ENCODE results near the gene STYXL1. TPM values are rescaled to one million over a fixed set of nuclear protein-coding genes. Genes with fewer than 3 reads are reported as not detected.
"Not testable (repeated sequence)": the region's sequence is repeated elsewhere in the genome, so short reads cannot be mapped to it uniquely, and the experiment has no call there.

Gene STYXL1
- total and polyA plus RNA-seq, 4 donors = 16.4 to 27.5 (median 17.1) TPM

DNA sequence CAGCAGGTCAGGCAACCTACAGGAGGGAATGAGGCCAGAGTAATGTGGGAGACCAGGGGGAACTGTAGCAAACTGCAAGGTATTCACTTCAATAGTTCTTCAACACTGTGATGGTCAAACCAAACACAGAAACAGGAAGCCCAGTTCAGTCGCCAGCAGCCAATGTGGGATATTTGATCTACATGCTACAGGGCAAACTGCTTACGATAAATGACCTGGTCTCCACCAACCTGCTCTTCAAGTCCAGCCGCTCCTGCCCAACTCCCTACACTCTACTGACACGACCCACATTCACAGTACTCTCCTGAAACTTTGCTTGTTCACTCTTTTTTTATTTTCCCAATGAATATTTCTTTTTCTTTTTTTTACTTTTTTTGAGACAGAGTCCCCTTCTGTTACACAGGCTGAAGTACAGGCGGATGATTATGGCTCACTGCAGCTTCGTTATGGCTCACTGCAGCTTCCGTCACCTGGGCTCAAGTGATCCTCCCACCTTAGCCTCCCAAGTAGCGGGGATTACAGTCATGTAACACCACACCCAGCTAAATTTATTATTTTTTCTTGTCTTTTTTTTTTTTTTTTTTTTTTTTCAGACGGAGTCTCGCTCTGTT is 42.2 kb upstream of the STYXL1 start:
- H3K27ac ChIP-seq (ENCODE audit: low read depth in 1 of 2, low read length in 2 of 2) = no peak overlapping the region
- 90% methylated on average over 10 of the region's 10 CpGs for WGBS
- TF ChIP-seq, protein P1, sequence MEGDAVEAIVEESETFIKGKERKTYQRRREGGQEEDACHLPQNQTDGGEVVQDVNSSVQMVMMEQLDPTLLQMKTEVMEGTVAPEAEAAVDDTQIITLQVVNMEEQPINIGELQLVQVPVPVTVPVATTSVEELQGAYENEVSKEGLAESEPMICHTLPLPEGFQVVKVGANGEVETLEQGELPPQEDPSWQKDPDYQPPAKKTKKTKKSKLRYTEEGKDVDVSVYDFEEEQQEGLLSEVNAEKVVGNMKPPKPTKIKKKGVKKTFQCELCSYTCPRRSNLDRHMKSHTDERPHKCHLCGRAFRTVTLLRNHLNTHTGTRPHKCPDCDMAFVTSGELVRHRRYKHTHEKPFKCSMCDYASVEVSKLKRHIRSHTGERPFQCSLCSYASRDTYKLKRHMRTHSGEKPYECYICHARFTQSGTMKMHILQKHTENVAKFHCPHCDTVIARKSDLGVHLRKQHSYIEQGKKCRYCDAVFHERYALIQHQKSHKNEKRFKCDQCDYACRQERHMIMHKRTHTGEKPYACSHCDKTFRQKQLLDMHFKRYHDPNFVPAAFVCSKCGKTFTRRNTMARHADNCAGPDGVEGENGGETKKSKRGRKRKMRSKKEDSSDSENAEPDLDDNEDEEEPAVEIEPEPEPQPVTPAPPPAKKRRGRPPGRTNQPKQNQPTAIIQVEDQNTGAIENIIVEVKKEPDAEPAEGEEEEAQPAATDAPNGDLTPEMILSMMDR (IDR thresholded peaks at IDR 0.05; ENCODE audit: low read depth, low read length, missing input control) = no peak
- no peak for TF ChIP-seq SP1 (IDR thresholded peaks at IDR 0.05)
- no peak for TF ChIP-seq GABPA (IDR thresholded peaks at IDR 0.05 in 1 of 2, conservative IDR thresholded peaks at IDR 0.05 in 1 of 2)
- no peak for TF ChIP-seq JUND (IDR thresholded peaks at IDR 0.05)
- no peak for TF ChIP-seq RXRA (IDR thresholded peaks at IDR 0.05)
- no peak for TF ChIP-seq EGR1 (IDR thresholded peaks at IDR 0.05; ENCODE audit: low read depth in 2 of 2)
- no peak for TF ChIP-seq RAD21 (IDR thresholded peaks at IDR 0.05)
- TF ChIP-seq, protein P2, sequence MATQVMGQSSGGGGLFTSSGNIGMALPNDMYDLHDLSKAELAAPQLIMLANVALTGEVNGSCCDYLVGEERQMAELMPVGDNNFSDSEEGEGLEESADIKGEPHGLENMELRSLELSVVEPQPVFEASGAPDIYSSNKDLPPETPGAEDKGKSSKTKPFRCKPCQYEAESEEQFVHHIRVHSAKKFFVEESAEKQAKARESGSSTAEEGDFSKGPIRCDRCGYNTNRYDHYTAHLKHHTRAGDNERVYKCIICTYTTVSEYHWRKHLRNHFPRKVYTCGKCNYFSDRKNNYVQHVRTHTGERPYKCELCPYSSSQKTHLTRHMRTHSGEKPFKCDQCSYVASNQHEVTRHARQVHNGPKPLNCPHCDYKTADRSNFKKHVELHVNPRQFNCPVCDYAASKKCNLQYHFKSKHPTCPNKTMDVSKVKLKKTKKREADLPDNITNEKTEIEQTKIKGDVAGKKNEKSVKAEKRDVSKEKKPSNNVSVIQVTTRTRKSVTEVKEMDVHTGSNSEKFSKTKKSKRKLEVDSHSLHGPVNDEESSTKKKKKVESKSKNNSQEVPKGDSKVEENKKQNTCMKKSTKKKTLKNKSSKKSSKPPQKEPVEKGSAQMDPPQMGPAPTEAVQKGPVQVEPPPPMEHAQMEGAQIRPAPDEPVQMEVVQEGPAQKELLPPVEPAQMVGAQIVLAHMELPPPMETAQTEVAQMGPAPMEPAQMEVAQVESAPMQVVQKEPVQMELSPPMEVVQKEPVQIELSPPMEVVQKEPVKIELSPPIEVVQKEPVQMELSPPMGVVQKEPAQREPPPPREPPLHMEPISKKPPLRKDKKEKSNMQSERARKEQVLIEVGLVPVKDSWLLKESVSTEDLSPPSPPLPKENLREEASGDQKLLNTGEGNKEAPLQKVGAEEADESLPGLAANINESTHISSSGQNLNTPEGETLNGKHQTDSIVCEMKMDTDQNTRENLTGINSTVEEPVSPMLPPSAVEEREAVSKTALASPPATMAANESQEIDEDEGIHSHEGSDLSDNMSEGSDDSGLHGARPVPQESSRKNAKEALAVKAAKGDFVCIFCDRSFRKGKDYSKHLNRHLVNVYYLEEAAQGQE (IDR thresholded peaks at IDR 0.05) = no peak
- TF ChIP-seq NR2F2 (IDR thresholded peaks at IDR 0.05) = no peak
- TF ChIP-seq FOXA2 (IDR thresholded peaks at IDR 0.05) = no peak
- TF ChIP-seq, protein P3, sequence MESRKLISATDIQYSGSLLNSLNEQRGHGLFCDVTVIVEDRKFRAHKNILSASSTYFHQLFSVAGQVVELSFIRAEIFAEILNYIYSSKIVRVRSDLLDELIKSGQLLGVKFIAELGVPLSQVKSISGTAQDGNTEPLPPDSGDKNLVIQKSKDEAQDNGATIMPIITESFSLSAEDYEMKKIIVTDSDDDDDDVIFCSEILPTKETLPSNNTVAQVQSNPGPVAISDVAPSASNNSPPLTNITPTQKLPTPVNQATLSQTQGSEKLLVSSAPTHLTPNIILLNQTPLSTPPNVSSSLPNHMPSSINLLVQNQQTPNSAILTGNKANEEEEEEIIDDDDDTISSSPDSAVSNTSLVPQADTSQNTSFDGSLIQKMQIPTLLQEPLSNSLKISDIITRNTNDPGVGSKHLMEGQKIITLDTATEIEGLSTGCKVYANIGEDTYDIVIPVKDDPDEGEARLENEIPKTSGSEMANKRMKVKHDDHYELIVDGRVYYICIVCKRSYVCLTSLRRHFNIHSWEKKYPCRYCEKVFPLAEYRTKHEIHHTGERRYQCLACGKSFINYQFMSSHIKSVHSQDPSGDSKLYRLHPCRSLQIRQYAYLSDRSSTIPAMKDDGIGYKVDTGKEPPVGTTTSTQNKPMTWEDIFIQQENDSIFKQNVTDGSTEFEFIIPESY (IDR thresholded peaks at IDR 0.05) = no peak
- TF ChIP-seq HNF4G (IDR thresholded peaks at IDR 0.05) = no peak
- no peak for TF ChIP-seq HNF4A (conservative IDR thresholded peaks at IDR 0.05)
- TF ChIP-seq, protein P4, sequence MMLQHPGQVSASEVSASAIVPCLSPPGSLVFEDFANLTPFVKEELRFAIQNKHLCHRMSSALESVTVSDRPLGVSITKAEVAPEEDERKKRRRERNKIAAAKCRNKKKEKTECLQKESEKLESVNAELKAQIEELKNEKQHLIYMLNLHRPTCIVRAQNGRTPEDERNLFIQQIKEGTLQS (IDR thresholded peaks at IDR 0.05) = no peak
- no peak for TF ChIP-seq YY1 (IDR thresholded peaks at IDR 0.05)
- TF ChIP-seq FOXA1 (IDR thresholded peaks at IDR 0.05) = no peak
- TF ChIP-seq, protein P5, sequence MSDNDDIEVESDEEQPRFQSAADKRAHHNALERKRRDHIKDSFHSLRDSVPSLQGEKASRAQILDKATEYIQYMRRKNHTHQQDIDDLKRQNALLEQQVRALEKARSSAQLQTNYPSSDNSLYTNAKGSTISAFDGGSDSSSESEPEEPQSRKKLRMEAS (IDR thresholded peaks at IDR 0.05) = no peak
- TF ChIP-seq TAF1 (conservative IDR thresholded peaks at IDR 0.05) = no peak
- no peak overlapping the region for H3K4me3 ChIP-seq (ENCODE audit: low read depth in 1 of 3, low read length in 3 of 3)
- no peaks in the 10 kb centered on the region for H3K27me3 ChIP-seq (ENCODE audit: control insufficient read depth in 4 of 4, insufficient read depth in 4 of 4, low read length in 3 of 4)
- H3K9ac ChIP-seq (ENCODE audit: low read depth in 1 of 2, low read length in 2 of 2) = no peak overlapping the region
- peaks cover 0 to 29% (median 16%) of the 10 kb centered on the region in 4 donors for H3K36me3 ChIP-seq (ENCODE audit: control insufficient read depth in 4 of 4, insufficient read depth in 3 of 4, low read depth in 1 of 4, low read length in 3 of 4)
- peaks cover 0 to 1% (median 0%) of the 10 kb centered on the region in 4 donors for H3K4me1 ChIP-seq (ENCODE audit: control insufficient read depth in 4 of 4, insufficient read depth in 4 of 4, low read length in 3 of 4)
- no peak for DNase-seq (ENCODE audit: low spot score)
- H3K9me3 ChIP-seq (ENCODE audit: control insufficient read depth in 4 of 4, low read length in 3 of 4) = no peaks in the 10 kb centered on the region

DNA sequence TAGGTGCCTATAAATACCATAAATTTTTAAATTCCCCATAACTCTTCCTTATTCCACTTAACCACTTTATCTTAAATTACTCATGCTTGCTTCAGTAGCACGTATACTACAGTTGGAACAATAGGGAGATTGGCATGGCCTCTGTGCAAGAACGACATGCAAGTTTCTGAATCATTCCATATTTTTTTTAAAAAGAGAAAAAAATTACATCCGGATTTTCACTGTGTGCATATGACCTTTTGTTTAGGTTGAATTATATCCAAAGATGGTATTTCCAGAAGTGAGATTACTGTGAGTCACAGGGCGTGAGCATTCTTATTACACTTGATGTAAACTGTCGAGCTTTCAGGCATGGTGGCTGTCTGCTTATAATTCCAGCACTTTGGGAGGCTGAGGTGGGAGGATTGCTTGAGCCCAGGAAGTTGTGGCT is 39.6 kb upstream of the STYXL1 start:
- not testable (repeated sequence) for H3K4me1 ChIP-seq (ENCODE audit: control insufficient read depth in 4 of 4, insufficient read depth in 4 of 4, low read length in 3 of 4); H3K27ac ChIP-seq (ENCODE audit: low read depth in 1 of 2, low read length in 2 of 2); H3K9me3 ChIP-seq (ENCODE audit: control insufficient read depth in 4 of 4, low read length in 3 of 4); H3K4me3 ChIP-seq (ENCODE audit: low read depth in 1 of 3, low read length in 3 of 3); H3K27me3 ChIP-seq (ENCODE audit: control insufficient read depth in 4 of 4, insufficient read depth in 4 of 4, low read length in 3 of 4); H3K9ac ChIP-seq (ENCODE audit: low read depth in 1 of 2, low read length in 2 of 2); DNase-seq (ENCODE audit: low spot score)
- 65% methylated on average over 5 of the region's 5 CpGs for WGBS
- peaks cover 0 to 26% (median 14%) of the 10 kb centered on the region in 4 donors for H3K36me3 ChIP-seq (ENCODE audit: control insufficient read depth in 4 of 4, insufficient read depth in 3 of 4, low read depth in 1 of 4, low read length in 3 of 4)

All from liver (tissue), 9 donors.